DOHH2 (cell line): ENCODE measurements around the gene GPX4.

ENCODE experiments used
- EZH2phosphoT487 ChIP-seq: fragments of 200-600 bp; sonication (generic); IDR thresholded peaks from 2 replicates; pipeline ENCODE4 v1.6.1; 2017; ENCODE audit warnings: borderline replicate concordance, mild to moderate bottlenecking, antibody characterized with exemption, low read length, moderate library complexity, mixed read lengths
- TF ChIP-seq, protein P1 (sequence below): fragments of 200-600 bp; sonication (generic); IDR thresholded peaks from one replicate; pipeline ENCODE4 v1.5.1; 2014; ENCODE audit warnings: antibody characterized with exemption, mild to moderate bottlenecking, low read depth, low read length; ENCODE audit not compliant: poor library complexity, severe bottlenecking

DNA sequence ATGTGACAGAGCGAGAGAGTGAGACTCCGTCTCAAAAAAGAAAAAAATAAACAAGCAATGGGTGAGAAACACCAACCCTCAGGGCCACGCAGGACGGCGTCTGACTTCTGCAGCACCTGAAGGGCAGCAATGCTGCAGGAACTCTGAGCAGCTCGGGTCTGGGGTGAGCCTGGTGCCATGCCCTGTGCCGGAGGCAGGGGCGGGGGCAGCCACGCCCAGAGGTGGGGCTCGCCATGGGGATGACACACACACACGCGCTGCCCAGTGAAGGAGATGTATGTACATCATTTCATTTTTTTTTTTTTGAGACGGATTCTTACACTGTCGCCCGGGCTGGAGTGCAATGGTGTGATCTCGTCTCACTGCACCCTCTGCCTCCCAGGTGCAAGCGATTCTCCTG is 24.3 kb downstream of the GPX4 start:
- TF ChIP-seq, protein P1, sequence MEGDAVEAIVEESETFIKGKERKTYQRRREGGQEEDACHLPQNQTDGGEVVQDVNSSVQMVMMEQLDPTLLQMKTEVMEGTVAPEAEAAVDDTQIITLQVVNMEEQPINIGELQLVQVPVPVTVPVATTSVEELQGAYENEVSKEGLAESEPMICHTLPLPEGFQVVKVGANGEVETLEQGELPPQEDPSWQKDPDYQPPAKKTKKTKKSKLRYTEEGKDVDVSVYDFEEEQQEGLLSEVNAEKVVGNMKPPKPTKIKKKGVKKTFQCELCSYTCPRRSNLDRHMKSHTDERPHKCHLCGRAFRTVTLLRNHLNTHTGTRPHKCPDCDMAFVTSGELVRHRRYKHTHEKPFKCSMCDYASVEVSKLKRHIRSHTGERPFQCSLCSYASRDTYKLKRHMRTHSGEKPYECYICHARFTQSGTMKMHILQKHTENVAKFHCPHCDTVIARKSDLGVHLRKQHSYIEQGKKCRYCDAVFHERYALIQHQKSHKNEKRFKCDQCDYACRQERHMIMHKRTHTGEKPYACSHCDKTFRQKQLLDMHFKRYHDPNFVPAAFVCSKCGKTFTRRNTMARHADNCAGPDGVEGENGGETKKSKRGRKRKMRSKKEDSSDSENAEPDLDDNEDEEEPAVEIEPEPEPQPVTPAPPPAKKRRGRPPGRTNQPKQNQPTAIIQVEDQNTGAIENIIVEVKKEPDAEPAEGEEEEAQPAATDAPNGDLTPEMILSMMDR: no peak
- TF ChIP-seq EZH2phosphoT487: no peak
